H1 (cell line): ENCODE data around the gene TMEM258. TPM values are rescaled to one million over a fixed set of nuclear protein-coding genes. Genes with fewer than 3 reads are reported as not detected.

Experiments used
- CTCF ChIA-PET: fragments of 300-600 bp; sonication (Branson Sonifier 250); formaldehyde crosslinking; loops from one replicate; lab custom pipeline; 2021; ENCODE audit not compliant: partially characterized antibody; lab: Charles Lee
- POLR2A ChIA-PET: fragments of 300-600 bp; sonication (Branson Sonifier 250); formaldehyde crosslinking; loops from one replicate; lab custom pipeline; 2021; ENCODE audit warnings: inconsistent platforms; ENCODE audit not compliant: partially characterized antibody; lab: Charles Lee
- DNase-seq, 2 experiments: peaks; one replicate each; pipeline versions ENCODE4 v3.0.0 to v3.0.0-alpha.2; 2010 to 2022; ENCODE audit warnings: low spot score in 2 of 2, low read depth in 1 of 2, mixed read lengths in 1 of 2
- FAIRE-seq: peaks from 2 replicates; lab custom pipeline; 2011; peaks lifted over from hg19 to GRCh38; lab: Jason Lieb, UNC
- H2AFZ ChIP-seq: 2 replicates; pipeline ENCODE4 v1.8.1; 2012; ENCODE audit warnings: low read length, inconsistent platforms
- H2AK5ac ChIP-seq: 2 replicates; pipeline ENCODE4 v1.6.1; 2013; ENCODE audit warnings: low read depth, low read length
- H2BK120ac ChIP-seq: replicated peaks from 2 replicates; pipeline ENCODE3; 2013; ENCODE audit warnings: low read depth, low read length, inconsistent platforms
- H2BK12ac ChIP-seq: 2 replicates; pipeline ENCODE4 v1.6.1; 2013; ENCODE audit warnings: low read depth, low read length
- H2BK15ac ChIP-seq: 2 replicates; pipeline ENCODE4 v1.6.1; 2013; ENCODE audit warnings: low read length
- H2BK20ac ChIP-seq: 2 replicates; pipeline ENCODE4 v1.6.1; 2013; ENCODE audit warnings: low read length
- H2BK5ac ChIP-seq: 2 replicates; pipeline ENCODE4 v1.6.1; 2013; ENCODE audit warnings: low read depth, low read length
- H3K14ac ChIP-seq: 2 replicates; pipeline ENCODE4 v1.6.1; 2013; ENCODE audit warnings: inconsistent platforms; ENCODE audit not compliant: insufficient read length
- H3K18ac ChIP-seq: 2 replicates; pipeline ENCODE4 v1.6.1; 2013; ENCODE audit warnings: low read length; ENCODE audit errors: extremely low read depth
- H3K23ac ChIP-seq: 2 replicates; pipeline ENCODE4 v1.6.1; 2013; ENCODE audit warnings: inconsistent platforms; ENCODE audit not compliant: insufficient read length
- H3K23me2 ChIP-seq: 2 replicates; pipeline ENCODE4 v1.6.1; 2013; ENCODE audit warnings: low read depth, low read length
- H3K27ac ChIP-seq: 2 replicates; pipeline ENCODE4 v1.6.1; 2011; ENCODE audit warnings: low read depth, low read length, inconsistent platforms
- H3K27me3 ChIP-seq, 4 experiments: replicated peaks in 1 of 4; 1 replicate in 1 of 4; 2 replicates in 3 of 4; pipeline versions ENCODE4 v1.6.1 to v1.8.1; 2011 to 2013; ENCODE audit warnings: low read length in 3 of 4, mild to moderate bottlenecking in 3 of 4, inconsistent platforms in 2 of 4, mixed read lengths in 2 of 4, moderate library complexity in 1 of 4; ENCODE audit not compliant: control insufficient read depth in 3 of 4, insufficient read depth in 3 of 4; ENCODE audit errors: extremely low read depth in 1 of 4
- H3K36me3 ChIP-seq, 4 experiments: 2 replicates each; pipeline versions ENCODE4 v1.6.1 to v1.8.1; 2011 to 2013; ENCODE audit warnings: mild to moderate bottlenecking in 4 of 4, low read length in 3 of 4, moderate library complexity in 2 of 4, control low read depth in 1 of 4, inconsistent platforms in 1 of 4; ENCODE audit not compliant: insufficient read depth in 4 of 4, control insufficient read depth in 2 of 4
- H3K4ac ChIP-seq: replicated peaks from 2 replicates; pipeline ENCODE3; 2013; ENCODE audit warnings: low read length, low read depth, mixed read lengths, inconsistent platforms; ENCODE audit not compliant: insufficient read length
- H3K4me1 ChIP-seq, 4 experiments: replicated peaks in 1 of 4; 1 replicate in 1 of 4; 2 replicates in 3 of 4; pipeline versions ENCODE4 v1.6.1 to v1.8.1; 2011 to 2013; ENCODE audit warnings: low read length in 3 of 4, inconsistent platforms in 2 of 4, mixed read lengths in 1 of 4; ENCODE audit not compliant: insufficient read depth in 4 of 4, control insufficient read depth in 3 of 4
- H3K4me2 ChIP-seq, 2 experiments: 2 replicates each; pipeline versions ENCODE4 v1.6.1 to v1.8.1; 2011 to 2013; ENCODE audit warnings: low read depth in 2 of 2, low read length in 2 of 2, control low read depth in 1 of 2, inconsistent platforms in 1 of 2, mild to moderate bottlenecking in 1 of 2; ENCODE audit not compliant: insufficient read depth in 1 of 2
- H3K4me3 ChIP-seq, 4 experiments: fragments of 200-600, 300-600 bp in 1 of 4; sonication (generic), shearing (Covaris generic), sonication (Bioruptor Twin) in 1 of 4; 2 replicates each; pipeline versions ENCODE4 v1.5.1 to v1.8.1; 2011 to 2016; ENCODE audit warnings: low read length in 4 of 4, low read depth in 3 of 4, control low read depth in 2 of 4, inconsistent platforms in 2 of 4, mild to moderate bottlenecking in 2 of 4, mixed read lengths in 1 of 4, moderate library complexity in 1 of 4; ENCODE audit not compliant: insufficient read depth in 2 of 4; ENCODE audit errors: extremely low read depth in 1 of 4
- H3K56ac ChIP-seq: replicated peaks from 2 replicates; pipeline ENCODE3; 2013; ENCODE audit warnings: low read depth, mild to moderate bottlenecking, mixed read lengths, low read length, inconsistent platforms; ENCODE audit not compliant: insufficient read length
- H3K79me1 ChIP-seq: 2 replicates; pipeline ENCODE4 v1.6.1; 2013; ENCODE audit warnings: low read depth, low read length, control low read depth
- H3K79me2 ChIP-seq, 2 experiments: 2 replicates each; pipeline versions ENCODE4 v1.6.1 to v1.8.1; 2012 to 2013; ENCODE audit warnings: low read length in 2 of 2, mild to moderate bottlenecking in 2 of 2, inconsistent platforms in 1 of 2; ENCODE audit not compliant: insufficient read depth in 2 of 2, control insufficient read depth in 1 of 2
- H3K9ac ChIP-seq, 4 experiments: replicated peaks in 1 of 4; 1 replicate in 1 of 4; 2 replicates in 3 of 4; pipeline versions ENCODE4 v1.6.1 to v1.8.1; 2011 to 2013; ENCODE audit warnings: low read depth in 3 of 4, low read length in 3 of 4, control low read depth in 2 of 4, mild to moderate bottlenecking in 2 of 4, moderate library complexity in 2 of 4, inconsistent platforms in 1 of 4; ENCODE audit errors: extremely low read depth in 1 of 4
- H3K9me3 ChIP-seq, 2 experiments: 2 replicates each; pipeline versions ENCODE4 v1.6.1 to v1.8.1; 2012 to 2013; ENCODE audit warnings: mild to moderate bottlenecking in 2 of 2, moderate library complexity in 2 of 2, control low read depth in 1 of 2, inconsistent platforms in 1 of 2, low read depth in 1 of 2, low read length in 1 of 2, mixed read lengths in 1 of 2; ENCODE audit not compliant: insufficient read depth in 2 of 2
- H4K20me1 ChIP-seq, 2 experiments: replicated peaks in 1 of 2; 2 replicates each; pipeline versions ENCODE3 to v1.8.1; 2011 to 2013; ENCODE audit warnings: inconsistent platforms in 2 of 2, low read length in 2 of 2, mild to moderate bottlenecking in 1 of 2; ENCODE audit not compliant: insufficient read depth in 2 of 2, control insufficient read depth in 1 of 2
- H4K5ac ChIP-seq: 2 replicates; pipeline ENCODE4 v1.6.1; 2013; ENCODE audit warnings: low read length, low read depth, mixed read lengths, inconsistent platforms; ENCODE audit not compliant: insufficient read length
- H4K8ac ChIP-seq: 2 replicates; pipeline ENCODE4 v1.8.0; 2013; ENCODE audit warnings: mild to moderate bottlenecking, moderate library complexity, low read length, inconsistent platforms; ENCODE audit not compliant: insufficient read depth; ENCODE audit errors: extremely low read depth
- H4K91ac ChIP-seq: replicated peaks from 2 replicates; pipeline ENCODE3; 2013; ENCODE audit warnings: low read length, mixed read lengths, inconsistent platforms; ENCODE audit not compliant: insufficient read length
- E2F6 ChIP-seq: IDR thresholded peaks from 2 replicates; pipeline ENCODE4 v1.6.1; 2012; ENCODE audit warnings: inconsistent platforms
- HDAC6 ChIP-seq: IDR thresholded peaks from one replicate; pipeline ENCODE4 v1.7.1; 2012; ENCODE audit warnings: low read depth, mild to moderate bottlenecking, inconsistent platforms, low read length, moderate library complexity
- JUN ChIP-seq: IDR thresholded peaks from 2 replicates; pipeline ENCODE4 v1.6.1; 2011; ENCODE audit warnings: low read depth, mild to moderate bottlenecking, improper control_type of control experiment, low read length
- KDM5A ChIP-seq: fragments of 200-600 bp; IDR thresholded peaks from 2 replicates; pipeline ENCODE4 v1.7.1; 2012; ENCODE audit warnings: mild to moderate bottlenecking, low read length, inconsistent platforms, mixed read lengths
- NRF1 ChIP-seq: IDR thresholded peaks from 2 replicates; pipeline ENCODE4 v1.6.1; 2011; ENCODE audit warnings: mild to moderate bottlenecking, low read depth, low read length, improper control_type of control experiment
- POU5F1 ChIP-seq: IDR thresholded peaks from 2 replicates; pipeline ENCODE4 v1.6.1; 2011; ENCODE audit warnings: low read depth, mild to moderate bottlenecking, low read length, moderate library complexity
- RXRA ChIP-seq: IDR thresholded peaks from 2 replicates; pipeline ENCODE4 v1.6.1; 2011; ENCODE audit warnings: low read depth, mild to moderate bottlenecking, low read length, moderate library complexity; ENCODE audit not compliant: insufficient read depth
- SIX5 ChIP-seq: IDR thresholded peaks from 2 replicates; pipeline ENCODE4 v1.6.1; 2011; ENCODE audit warnings: mild to moderate bottlenecking, low read depth, low read length
- WGBS, 2 experiments: shearing (Covaris generic) in 1 of 2; methylation state at CpG; one replicate each; pipeline versions ENCODE4 v1.1.6 to v1.1.7; 2013 to 2015; ENCODE audit warnings: low lambda C conversion rate in 2 of 2, mixed read lengths in 2 of 2, inconsistent platforms in 1 of 2, low coverage in 1 of 2, missing lambda C conversion rate in 1 of 2; ENCODE audit not compliant: insufficient replicate concordance in 2 of 2, insufficient coverage in 1 of 2, insufficient read length in 1 of 2; ENCODE audit errors: extremely low coverage in 1 of 2, missing lambda C conversion rate in 1 of 2; 5-methylcytosine and 5-hydroxymethylcytosine counted together
- polyA plus RNA-seq, 7 experiments: library from polyadenylated mRNA; depleted of rRNA in 3 of 7; stranded (reverse) in 5 of 7; unstranded in 2 of 7; fragments of >200 nt in 5 of 7; fragments of 200-250 nt in 2 of 7; gene quantifications; 1 replicate in 5 of 7; 2 replicates in 1 of 7; 4 replicates in 1 of 7; pipeline versions ENCODE4 v1.2.1 to v1.2.3, GENCODE V29; 2011 to 2013; ENCODE audit warnings: missing spikeins in 2 of 7, mixed read lengths in 2 of 7
- total RNA-seq: library from RNA; stranded (reverse); fragmentation: NEBNext Ultra II Directional; extraction: Animal tissue kit (Norgen Biotek cat#: 25700); gene quantifications from 2 replicates; pipeline ENCODE4 v1.2.1, GENCODE V29; 2021

Gene TMEM258
- total and polyA plus RNA-seq, 2 of the 8 experiments (the other 6 are each of a cell fraction or from before 2014, with no cell fraction given), result 186 to 759 TPM

- ChIA-PET POLR2A (interaction anchor here (0.7 to 1.8 kb wide), 5 partner anchors 10 to 33 kb away, joined by 3 to 11 read pairs (median 3); partner anchors contain the start of gene FEN1), CTCF (interaction anchor here (1.1 to 10.5 kb wide), 4 partner anchors 8 to 46 kb away, joined by 3 to 168 read pairs (median 4); no protein-coding TSS in a partner anchor)
- Histone ChIP-seq H3K79me2 (no peaks in the 10 kb centered on the region), H4K5ac (no peak overlapping the region), H3K14ac (no peak overlapping the region), H3K4me1 (peaks cover 0 to 2% (median 0%) of the 10 kb centered on the region in 4 experiments; a peak in 2 of 7 replicates), H2BK12ac (no peak overlapping the region), H2BK5ac (no peak overlapping the region), H3K18ac (no peak overlapping the region), H2AK5ac (no peak overlapping the region), H3K23ac (no peak overlapping the region), H3K9ac (no peak overlapping the region), H2BK120ac (no peak overlapping the region), H3K4me3 (no peak overlapping the region), H3K36me3 (peaks cover 11 to 28% (median 18%) of the 10 kb centered on the region in 4 experiments; a peak in 6 of 8 replicates), H3K27ac (no peak overlapping the region), H3K4ac (no peak overlapping the region), H4K91ac (no peak overlapping the region), H3K4me2 (no peak overlapping the region), H2BK20ac (no peak overlapping the region), H4K8ac (no peak overlapping the region; the same call in 1 of the 2 replicates), H2BK15ac (no peak overlapping the region), H3K56ac (no peak overlapping the region), H3K23me2 (no peaks in the 10 kb centered on the region), H3K27me3 (no peaks in the 10 kb centered on the region), H3K9me3 (no peaks in the 10 kb centered on the region), H3K79me1 (no peaks in the 10 kb centered on the region), H4K20me1 (peaks cover 6 to 17% of the 10 kb centered on the region in 2 experiments), H2AFZ (no peak overlapping the region)
- FAIRE-seq, result no peak
- WGBS, 2 experiments, result 88% methylated on average over 13 of the region's 13 CpGs; no CpG with 5 or more reads in 1 of the 2 experiments
- DNase-seq, result no peak
- no peak for TF ChIP-seq JUN
- TF ChIP-seq E2F6, result no peak
- no peak for TF ChIP-seq POU5F1
- no peak for TF ChIP-seq HDAC6
- TF ChIP-seq KDM5A, result no peak
- no peak for TF ChIP-seq NRF1
- no peak for TF ChIP-seq SIX5
- TF ChIP-seq RXRA, result no peak
Observed at GRCh38 chr11:61783717-61784505, 8.5 kb downstream of the TMEM258 start.
